NB4 (cell line): ENCODE measurements around the gene TEX54.

Source experiments
- POLR2A ChIP-seq: IDR thresholded peaks from 2 replicates; pipeline ENCODE4 v1.6.1; 2011; ENCODE audit warnings: mild to moderate bottlenecking; ENCODE audit not compliant: insufficient read length; ENCODE audit errors: extremely low read depth
- TF ChIP-seq, protein P1 (sequence below): IDR thresholded peaks from one replicate; pipeline ENCODE4 v1.5.1; 2012; ENCODE audit warnings: low read depth, low read length

DNA sequence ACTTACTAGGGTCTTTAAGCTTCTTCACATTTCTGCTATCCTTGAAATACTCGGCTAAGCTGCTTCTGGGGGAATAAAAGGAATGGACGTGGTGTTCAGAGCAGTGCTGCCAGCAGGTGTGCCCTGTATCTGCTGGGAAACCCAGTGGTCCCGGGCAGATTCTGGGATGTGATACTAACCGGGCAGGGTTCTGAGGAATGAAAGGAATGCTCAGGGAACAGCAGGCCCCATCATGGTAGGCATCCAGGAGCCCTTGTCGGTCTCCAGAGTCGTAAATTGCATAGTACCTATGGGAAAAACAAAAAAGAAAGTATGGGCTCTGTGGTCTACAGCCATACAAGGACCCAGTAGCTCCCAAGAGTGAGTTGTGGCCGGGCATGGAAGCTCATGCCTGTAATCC lies 36.4 kb downstream of the TEX54 start:
- TF ChIP-seq, protein P1, sequence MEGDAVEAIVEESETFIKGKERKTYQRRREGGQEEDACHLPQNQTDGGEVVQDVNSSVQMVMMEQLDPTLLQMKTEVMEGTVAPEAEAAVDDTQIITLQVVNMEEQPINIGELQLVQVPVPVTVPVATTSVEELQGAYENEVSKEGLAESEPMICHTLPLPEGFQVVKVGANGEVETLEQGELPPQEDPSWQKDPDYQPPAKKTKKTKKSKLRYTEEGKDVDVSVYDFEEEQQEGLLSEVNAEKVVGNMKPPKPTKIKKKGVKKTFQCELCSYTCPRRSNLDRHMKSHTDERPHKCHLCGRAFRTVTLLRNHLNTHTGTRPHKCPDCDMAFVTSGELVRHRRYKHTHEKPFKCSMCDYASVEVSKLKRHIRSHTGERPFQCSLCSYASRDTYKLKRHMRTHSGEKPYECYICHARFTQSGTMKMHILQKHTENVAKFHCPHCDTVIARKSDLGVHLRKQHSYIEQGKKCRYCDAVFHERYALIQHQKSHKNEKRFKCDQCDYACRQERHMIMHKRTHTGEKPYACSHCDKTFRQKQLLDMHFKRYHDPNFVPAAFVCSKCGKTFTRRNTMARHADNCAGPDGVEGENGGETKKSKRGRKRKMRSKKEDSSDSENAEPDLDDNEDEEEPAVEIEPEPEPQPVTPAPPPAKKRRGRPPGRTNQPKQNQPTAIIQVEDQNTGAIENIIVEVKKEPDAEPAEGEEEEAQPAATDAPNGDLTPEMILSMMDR, result no peak
- TF ChIP-seq POLR2A, result no peak
